GM12874 (cell line): ENCODE data around the gene MND1.

Source experiments
- CTCF ChIP-seq: IDR thresholded peaks from 2 replicates; pipeline ENCODE4 v1.5.1; 2011; ENCODE audit warnings: low read depth, mild to moderate bottlenecking, control low read depth, low read length, moderate library complexity; ENCODE audit not compliant: insufficient read depth

The MND1 gene

DNA sequence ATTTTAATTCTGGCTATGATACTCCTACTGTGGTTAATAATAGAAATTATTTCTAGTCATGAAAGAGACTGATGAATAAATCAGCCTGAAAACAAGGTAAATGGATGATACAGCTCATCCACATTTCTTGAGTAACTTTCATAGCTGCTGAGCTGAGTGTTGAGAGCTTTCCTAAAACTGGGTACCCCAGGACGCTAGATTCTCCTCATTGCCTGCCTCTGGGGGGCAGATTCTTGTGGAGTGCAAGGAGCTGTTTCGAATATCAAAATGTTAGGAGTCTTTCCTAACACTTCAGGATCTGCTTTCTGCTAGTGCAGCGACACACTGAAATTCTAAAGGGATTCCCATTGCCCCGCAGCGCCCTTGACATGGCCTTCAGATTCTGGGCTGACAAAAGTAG, 2.1 kb downstream of the MND1 start:
- TF ChIP-seq CTCF, result no peak

GRCh38 chr4:153347117-153347516, 2.6 kb downstream of the MND1 start:
- no peak for TF ChIP-seq CTCF

DNA sequence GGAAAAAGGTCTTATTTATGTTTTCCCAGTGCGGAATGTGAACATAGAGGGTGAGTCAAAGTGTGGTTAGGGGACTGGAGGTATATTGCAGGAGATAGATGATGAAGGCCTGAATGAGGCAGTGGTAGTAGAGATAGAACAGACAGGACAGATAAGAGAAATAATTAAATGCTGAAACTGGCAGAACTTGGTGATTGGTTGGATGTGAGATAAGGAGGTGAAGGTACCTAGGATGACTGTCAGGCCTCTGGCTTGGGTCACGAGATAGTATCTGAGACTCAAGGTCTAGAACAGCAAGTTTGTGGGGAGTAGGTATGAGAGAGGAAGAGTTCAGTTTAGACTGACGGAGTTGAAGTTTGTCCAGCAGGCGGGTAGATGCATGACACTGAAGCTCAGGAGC, 3.5 kb downstream of the MND1 start:
- no peak for TF ChIP-seq CTCF

GRCh38 chr4:153349206-153349805, 4.8 kb downstream of the MND1 start:
- no peak for TF ChIP-seq CTCF

DNA sequence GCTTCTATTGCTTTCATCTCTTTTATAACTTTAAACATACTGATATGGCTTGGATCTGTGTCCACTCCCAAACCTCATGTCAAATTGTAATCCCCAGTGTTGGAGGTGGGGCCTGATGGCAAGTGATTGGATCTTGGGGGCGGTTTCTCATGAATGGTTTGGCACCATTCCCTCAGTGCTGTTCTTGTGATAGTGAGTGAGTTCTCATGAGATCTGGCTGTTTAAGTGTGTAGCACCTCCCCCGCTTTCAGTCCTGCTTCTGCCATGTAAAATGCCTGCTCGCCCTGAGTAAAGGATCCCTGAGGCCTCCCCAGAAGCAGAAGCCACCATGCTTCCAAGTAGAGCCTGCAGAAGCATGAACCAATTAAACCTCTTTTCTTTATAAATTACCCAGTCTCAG, 17.7 kb downstream of the MND1 start:
- TF ChIP-seq CTCF, result no peak

DNA sequence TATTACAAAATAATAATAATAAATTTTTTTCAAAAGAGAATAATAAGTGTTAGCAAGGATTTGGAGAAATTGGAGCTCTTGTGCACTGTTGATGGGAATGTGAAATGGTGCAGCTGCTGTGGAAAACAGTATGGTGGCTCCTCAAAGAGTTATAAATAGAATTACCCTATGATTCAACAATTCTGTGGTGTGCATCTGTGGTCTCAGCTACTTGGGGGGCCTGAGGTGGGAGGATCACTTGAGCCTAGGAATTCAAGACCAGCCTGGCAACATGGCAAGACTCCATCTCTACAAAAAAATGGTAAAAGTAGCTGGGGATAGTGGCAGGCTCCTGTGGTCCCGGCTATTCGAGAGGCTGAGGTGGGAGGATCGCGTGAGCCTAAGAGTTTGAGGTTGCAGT, 19.6 kb downstream of the MND1 start:
- no peak for TF ChIP-seq CTCF

- no peak for TF ChIP-seq CTCF
Measured at GRCh38 chr4:153365003-153365402, 20.5 kb downstream of the MND1 start.
